ENCODE data around the gene SMG6.

GRCh38 chr17:2214047-2214928 is 89.3 kb downstream of the SMG6 start:
- TF ChIP-seq CTCF (IDR thresholded peaks at IDR 0.05) (no peak), ZFX (IDR thresholded peaks at IDR 0.05; ENCODE audit: borderline replicate concordance) (no peak)

Measured in 22Rv1 (cell line).